Suprapubic skin (tissue), 4 donors: ENCODE measurements around the gene CACNA2D1. TPM values are rescaled to one million over a fixed set of nuclear protein-coding genes. Genes with fewer than 3 reads are reported as not detected.
"Not testable (repeated sequence)": the region's sequence is repeated elsewhere in the genome, so short reads cannot be mapped to it uniquely, and the experiment has no call there.

Source experiments
- DNase-seq, 2 donors: peaks; one replicate each; pipeline ENCODE4 v3.0.0-alpha.2; 2019; ENCODE audit warnings: low spot score in 2 of 2
- H3K27ac ChIP-seq: fragments of 200-600 bp; sonication (generic); one replicate; pipeline ENCODE4 v1.5.1; 2019
- H3K27me3 ChIP-seq: fragments of 200-600 bp; sonication (generic); one replicate; pipeline ENCODE4 v1.5.1; 2019
- H3K36me3 ChIP-seq: fragments of 200-600 bp; sonication (generic); one replicate; pipeline ENCODE4 v1.5.1; 2019
- H3K4me1 ChIP-seq: fragments of 200-600 bp; sonication (generic); one replicate; pipeline ENCODE4 v1.5.1; 2019
- H3K4me3 ChIP-seq: fragments of 200-600 bp; sonication (generic); one replicate; pipeline ENCODE4 v1.5.1; 2019; ENCODE audit warnings: mild to moderate bottlenecking
- H3K9me3 ChIP-seq: fragments of 200-600 bp; sonication (generic); one replicate; pipeline ENCODE4 v1.5.1; 2019
- CTCF ChIP-seq, 2 donors: fragments of 200-600 bp in 1 of 2; fragments of 450-650 bp in 1 of 2; sonication (generic) in 1 of 2; IDR thresholded peaks; one replicate each; pipeline ENCODE4 v1.5.1; 2016 to 2019; ENCODE audit warnings: antibody characterized with exemption in 2 of 2, mild to moderate bottlenecking in 1 of 2, moderate library complexity in 1 of 2
- EP300 ChIP-seq: sonication (generic); formaldehyde crosslinking; IDR thresholded peaks from one replicate; pipeline ENCODE4 v1.6.1; 2017; ENCODE audit warnings: antibody characterized with exemption
- POLR2A ChIP-seq, 2 donors: fragments of 450-650 bp; IDR thresholded peaks; one replicate each; pipeline ENCODE4 v1.6.1; 2017; ENCODE audit warnings: antibody characterized with exemption in 2 of 2, mild to moderate bottlenecking in 2 of 2, moderate library complexity in 2 of 2
- POLR2AphosphoS5 ChIP-seq, 3 donors: sonication (generic); formaldehyde crosslinking; IDR thresholded peaks; one replicate each; pipeline ENCODE4 v1.6.1; 2017; ENCODE audit warnings: antibody characterized with exemption in 3 of 3
- WGBS: methylation state at CpG from one replicate; pipeline ENCODE4 v1.1.5; 2018; 5-methylcytosine and 5-hydroxymethylcytosine counted together
- total RNA-seq, 4 donors: library from RNA; depleted of rRNA; stranded (reverse); fragments of >200 nt; gene quantifications; one replicate each; pipeline ENCODE4 v1.1.0, GENCODE V29; 2016

Gene CACNA2D1
- total RNA-seq, 4 donors from 2014 or later = 9.3 to 16.9 (median 10.6) TPM

- no peak overlapping the region for H3K4me3 ChIP-seq
- no peak overlapping the region for H3K27ac ChIP-seq
- H3K27me3 ChIP-seq = no peaks in the 10 kb centered on the region
- H3K36me3 ChIP-seq = no peaks in the 10 kb centered on the region
- no peak for DNase-seq
- no peaks in the 10 kb centered on the region for H3K9me3 ChIP-seq
- no peaks in the 10 kb centered on the region for H3K4me1 ChIP-seq
- TF ChIP-seq EP300 = no peak
- no peak for TF ChIP-seq POLR2AphosphoS5 (IDR thresholded peaks at IDR 0.05)
- no peak for TF ChIP-seq POLR2A (IDR thresholded peaks at IDR 0.05)
- TF ChIP-seq CTCF (IDR thresholded peaks at IDR 0.05) = no peak
These were observed 425.4 kb downstream of the CACNA2D1 start for GRCh38 chr7:82018226-82018625.

- no peak overlapping the region for H3K27ac ChIP-seq
- WGBS = 93% methylated on average over 1 of the region's 1 CpG
- no peaks in the 10 kb centered on the region for H3K4me1 ChIP-seq
- no peak for TF ChIP-seq POLR2AphosphoS5 (IDR thresholded peaks at IDR 0.05)
- TF ChIP-seq CTCF (IDR thresholded peaks at IDR 0.05) = peak; percentile 9 to 19
- no peak for TF ChIP-seq POLR2A (IDR thresholded peaks at IDR 0.05)
- TF ChIP-seq EP300 = no peak
- no peaks in the 10 kb centered on the region for H3K27me3 ChIP-seq
- no peak overlapping the region for H3K4me3 ChIP-seq
- no peaks in the 10 kb centered on the region for H3K9me3 ChIP-seq
- DNase-seq = no peak
- no peaks in the 10 kb centered on the region for H3K36me3 ChIP-seq
These were observed 426.1 kb downstream of the CACNA2D1 start for GRCh38 chr7:82017334-82017943.

GRCh38 chr7:82015751-82016150 is 427.8 kb downstream of the CACNA2D1 start:
- 85% methylated on average over 2 of the region's 2 CpGs for whole genome bisulfite sequencing

GRCh38 chr7:82014574-82014973 is 429.0 kb downstream of the CACNA2D1 start:
- not testable (repeated sequence) for H3K9me3 ChIP-seq, H3K4me1 ChIP-seq, H3K4me3 ChIP-seq, H3K27me3 ChIP-seq, H3K36me3 ChIP-seq, H3K27ac ChIP-seq, DNase-seq
- 91% methylated on average over 9 of the region's 9 CpGs for WGBS

More at GRCh38 chr7:82015751-82016150, 427.8 kb downstream of the CACNA2D1 start:
- no peaks in the 10 kb centered on the region for H3K4me1 ChIP-seq
- DNase-seq = no peak
- no peak overlapping the region for H3K27ac ChIP-seq
- H3K9me3 ChIP-seq = no peaks in the 10 kb centered on the region
- TF ChIP-seq POLR2A (IDR thresholded peaks at IDR 0.05) (no peak), CTCF (IDR thresholded peaks at IDR 0.05) (no peak), POLR2AphosphoS5 (IDR thresholded peaks at IDR 0.05) (no peak), EP300 (no peak)
- H3K4me3 ChIP-seq = no peak overlapping the region
- no peaks in the 10 kb centered on the region for H3K27me3 ChIP-seq
- H3K36me3 ChIP-seq = no peaks in the 10 kb centered on the region

GRCh38 chr7:82012453-82012852 is 431.1 kb downstream of the CACNA2D1 start:
- Histone ChIP-seq H3K9me3 (no peaks in the 10 kb centered on the region), H3K36me3 (no peaks in the 10 kb centered on the region), H3K4me3 (no peak overlapping the region), H3K4me1 (no peaks in the 10 kb centered on the region), H3K27ac (no peak overlapping the region), H3K27me3 (no peaks in the 10 kb centered on the region)
- no peak for TF ChIP-seq POLR2AphosphoS5 (IDR thresholded peaks at IDR 0.05)
- TF ChIP-seq POLR2A (IDR thresholded peaks at IDR 0.05) = no peak
- WGBS = 70% methylated on average over 4 of the region's 4 CpGs
- no peak for DNase-seq

GRCh38 chr7:82010416-82010815 is 433.2 kb downstream of the CACNA2D1 start:
- Histone ChIP-seq H3K27ac (no peak overlapping the region), H3K4me1 (no peaks in the 10 kb centered on the region), H3K4me3 (no peak overlapping the region), H3K9me3 (no peaks in the 10 kb centered on the region), H3K36me3 (no peaks in the 10 kb centered on the region), H3K27me3 (no peaks in the 10 kb centered on the region)
- TF ChIP-seq POLR2AphosphoS5 (IDR thresholded peaks at IDR 0.05) (no peak), POLR2A (IDR thresholded peaks at IDR 0.05) (no peak), CTCF (IDR thresholded peaks at IDR 0.05) (no peak), EP300 (no peak)
- WGBS = 86% methylated on average over 1 of the region's 1 CpG
- DNase-seq = no peak
